Osteocyte (in vitro differentiated cells): ENCODE measurements around the gene SNRPF. TPM values are rescaled to one million over a fixed set of nuclear protein-coding genes. Genes with fewer than 3 reads are reported as not detected.

ENCODE experiments used
- DNase-seq: peaks from one replicate; pipeline ENCODE4 v3.0.0; 2021; ENCODE audit warnings: mixed read lengths; ENCODE audit not compliant: unreplicated experiment; ENCODE audit errors: extremely low spot score
- H3K27ac Mint-ChIP-seq: one replicate; pipeline ENCODE4 v1.8.0; 2021; ENCODE audit warnings: mild to moderate bottlenecking, mixed read lengths; ENCODE audit not compliant: unreplicated experiment
- H3K27me3 Mint-ChIP-seq: one replicate; pipeline ENCODE4 v1.8.0; 2021; ENCODE audit warnings: mixed read lengths; ENCODE audit not compliant: unreplicated experiment
- H3K36me3 Mint-ChIP-seq: one replicate; pipeline ENCODE4 v1.8.0; 2021; ENCODE audit warnings: mixed read lengths; ENCODE audit not compliant: unreplicated experiment
- H3K4me1 Mint-ChIP-seq: one replicate; pipeline ENCODE4 v1.8.0; 2021; ENCODE audit warnings: mixed read lengths; ENCODE audit not compliant: unreplicated experiment
- H3K4me3 Mint-ChIP-seq: one replicate; pipeline ENCODE4 v1.8.0; 2021; ENCODE audit warnings: mild to moderate bottlenecking, moderate library complexity, mixed read lengths; ENCODE audit not compliant: unreplicated experiment
- H3K9me3 Mint-ChIP-seq: one replicate; pipeline ENCODE4 v1.8.0; 2021; ENCODE audit warnings: mixed read lengths; ENCODE audit not compliant: unreplicated experiment
- total RNA-seq: library from RNA; stranded (reverse); gene quantifications from 2 replicates; pipeline ENCODE4 v1.2.1, GENCODE V29; 2021
- TF ChIP-seq, protein P1 (sequence below): fragments of 200-600 bp; sonication (generic); IDR thresholded peaks from 2 replicates; pipeline ENCODE4 v1.5.0; 2021; ENCODE audit warnings: antibody characterized with exemption, mild to moderate bottlenecking, moderate library complexity

The SNRPF gene
- total RNA-seq, 1 donor from 2014 or later = 18.1 TPM

DNA sequence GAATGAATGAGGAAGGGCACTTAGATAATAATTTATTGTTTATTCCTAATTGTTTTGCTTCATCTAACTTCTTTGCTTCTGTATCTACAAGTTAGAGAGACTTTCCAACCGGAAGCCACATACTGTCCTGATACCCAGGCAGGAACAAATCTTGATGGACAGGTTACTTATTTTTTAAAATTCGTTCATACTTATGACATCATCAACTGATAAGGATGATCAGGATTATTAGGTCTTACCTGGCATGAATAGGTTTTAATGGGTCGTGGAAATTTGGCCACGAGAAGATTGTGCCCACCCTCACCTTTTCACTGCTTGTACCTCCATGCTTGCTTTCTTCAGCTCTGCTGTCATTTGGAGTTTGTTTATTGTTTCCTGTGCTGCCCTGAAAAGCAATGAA lies 39.3 kb downstream of the SNRPF start:
- TF ChIP-seq, protein P1, sequence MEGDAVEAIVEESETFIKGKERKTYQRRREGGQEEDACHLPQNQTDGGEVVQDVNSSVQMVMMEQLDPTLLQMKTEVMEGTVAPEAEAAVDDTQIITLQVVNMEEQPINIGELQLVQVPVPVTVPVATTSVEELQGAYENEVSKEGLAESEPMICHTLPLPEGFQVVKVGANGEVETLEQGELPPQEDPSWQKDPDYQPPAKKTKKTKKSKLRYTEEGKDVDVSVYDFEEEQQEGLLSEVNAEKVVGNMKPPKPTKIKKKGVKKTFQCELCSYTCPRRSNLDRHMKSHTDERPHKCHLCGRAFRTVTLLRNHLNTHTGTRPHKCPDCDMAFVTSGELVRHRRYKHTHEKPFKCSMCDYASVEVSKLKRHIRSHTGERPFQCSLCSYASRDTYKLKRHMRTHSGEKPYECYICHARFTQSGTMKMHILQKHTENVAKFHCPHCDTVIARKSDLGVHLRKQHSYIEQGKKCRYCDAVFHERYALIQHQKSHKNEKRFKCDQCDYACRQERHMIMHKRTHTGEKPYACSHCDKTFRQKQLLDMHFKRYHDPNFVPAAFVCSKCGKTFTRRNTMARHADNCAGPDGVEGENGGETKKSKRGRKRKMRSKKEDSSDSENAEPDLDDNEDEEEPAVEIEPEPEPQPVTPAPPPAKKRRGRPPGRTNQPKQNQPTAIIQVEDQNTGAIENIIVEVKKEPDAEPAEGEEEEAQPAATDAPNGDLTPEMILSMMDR = no peak
- peaks cover 22% of the 10 kb centered on the region for H3K27me3 Mint-ChIP-seq
- no peak overlapping the region for H3K27ac Mint-ChIP-seq
- no peak overlapping the region for H3K4me3 Mint-ChIP-seq
- H3K36me3 Mint-ChIP-seq = peaks cover 3% of the 10 kb centered on the region
- no peak for DNase-seq
- peaks cover 2% of the 10 kb centered on the region for H3K9me3 Mint-ChIP-seq
- H3K4me1 Mint-ChIP-seq = no peaks in the 10 kb centered on the region

DNA sequence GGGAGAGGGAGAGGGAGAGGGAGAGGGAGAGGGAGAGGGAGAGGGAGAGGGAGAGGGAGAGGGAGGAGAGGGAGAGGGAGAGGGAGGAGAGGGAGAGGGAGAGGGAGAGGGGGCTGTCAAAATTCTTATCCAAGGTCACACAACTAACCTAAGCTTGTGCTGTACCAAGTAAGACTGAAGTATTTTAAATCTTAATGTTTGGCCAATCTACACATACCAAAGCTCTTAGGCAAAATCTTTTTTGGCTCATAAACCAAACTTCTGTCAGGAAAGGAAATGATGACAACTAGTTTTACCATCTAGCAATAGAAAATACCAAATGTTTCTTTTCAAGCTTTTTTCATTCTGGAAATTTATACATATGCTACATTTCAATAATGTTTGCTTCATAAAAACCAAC lies 49.8 kb downstream of the SNRPF start:
- H3K27ac Mint-ChIP-seq = peak overlapping the region; percentile 58
- H3K9me3 Mint-ChIP-seq = peaks cover 3% of the 10 kb centered on the region
- no peaks in the 10 kb centered on the region for H3K36me3 Mint-ChIP-seq
- H3K27me3 Mint-ChIP-seq = peaks cover 52% of the 10 kb centered on the region
- H3K4me3 Mint-ChIP-seq = no peak overlapping the region
- no peak for DNase-seq
- peaks cover 3% of the 10 kb centered on the region for H3K4me1 Mint-ChIP-seq
- TF ChIP-seq, protein P1 = no peak

DNA sequence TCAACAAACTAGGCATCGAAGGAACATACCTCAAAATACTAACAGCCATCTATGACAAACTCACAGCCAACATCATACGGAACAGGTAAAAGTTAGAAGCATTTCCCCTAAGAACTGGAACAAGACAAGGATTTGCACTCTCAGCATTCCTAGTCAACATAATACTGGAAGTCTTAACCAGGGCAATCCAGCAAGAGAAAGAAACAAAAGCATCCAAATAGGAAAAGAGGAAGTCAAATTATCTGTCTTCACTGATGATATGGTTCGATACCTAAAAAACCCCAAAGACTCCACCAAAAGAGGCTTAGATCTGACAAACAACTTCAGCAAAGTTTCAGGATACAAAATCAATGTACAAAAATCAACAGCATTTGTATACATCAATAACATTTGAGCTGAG lies 51.1 kb downstream of the SNRPF start:
- Mint-ChIP-seq H3K4me3 (no peak overlapping the region), H3K27me3 (peaks cover 48% of the 10 kb centered on the region), H3K36me3 (no peaks in the 10 kb centered on the region), H3K4me1 (peaks cover 3% of the 10 kb centered on the region), H3K27ac (no peak overlapping the region), H3K9me3 (no peaks in the 10 kb centered on the region)
- TF ChIP-seq, protein P1 = no peak
- no peak for DNase-seq

Other genes with a start within 250 kb of the SNRPF start
- gene NTN4, start 68.2 kb upstream of the SNRPF start, total RNA-seq = 654 and 670 TPM in 2 replicates
- gene CCDC38, start 83.7 kb downstream of the SNRPF start, total RNA-seq = not detected in 2 replicates
- not detected in 2 replicates for gene AMDHD1, start 84.4 kb downstream of the SNRPF start, total RNA-seq
- gene HAL, start 137.4 kb downstream of the SNRPF start, total RNA-seq = 0.50 and 1.7 TPM in 2 replicates
- gene LTA4H, start 176.6 kb downstream of the SNRPF start, total RNA-seq = 68.3 and 69.4 TPM in 2 replicates